ENCODE results near the gene VAC14. TPM values are rescaled to one million over a fixed set of nuclear protein-coding genes. Genes with fewer than 3 reads are reported as not detected.
"Not testable (repeated sequence)": the region's sequence is repeated elsewhere in the genome, so short reads cannot be mapped to it uniquely, and the experiment has no call there.

Gene VAC14
- total RNA-seq = 10 to 100 TPM; 24.6 to 25.0 TPM
- polyA plus RNA-seq = 10 to 100 TPM; 19.8 to 24.8 TPM
- long read RNA-seq, donor 1, transcript VAC14-212 (1 exons, 3,609 nt) = major isoform, 5 of 34 reads
- long read RNA-seq, donor 1, partial matches to known transcripts = 14 of 34 reads
- long read RNA-seq, donor 1, other reads (novel, unspliced or antisense) = 11 of 34 reads
- long read RNA-seq, donor 2, partial matches to known transcripts = 7 of 20 reads
- long read RNA-seq, donor 2, other reads (novel, unspliced or antisense) = 7 of 20 reads

GRCh38 chr16:70800781-70801480, at the start of gene VAC14:
Gene VAC14 (minus strand): TSS chr16:70801158. CDS start chr16:70800900, 258 bp downstream.
- intact Hi-C loops (cut with DNase I) = no loop called here
- Histone ChIP-seq H3K9me3 (ENCODE audit: control insufficient read depth, low read length) (peaks cover 3% of the 10 kb centered on the region), H3K36me3 (ENCODE audit: control insufficient read depth in 1 of 2, insufficient read depth in 2 of 2, low read length in 1 of 2) (no peaks in the 10 kb centered on the region), H3K4me1 (ENCODE audit: control insufficient read depth in 1 of 2, insufficient read depth in 2 of 2, low read length in 2 of 2) (peaks cover 0 to 3% of the 10 kb centered on the region in 2 donors), H3K27ac (ENCODE audit: low read depth in 1 of 2, low read length in 2 of 2) (no peak within 1 kb of the TSS), H3K4me3 (ENCODE audit: low read length in 2 of 2) (peak within 1 kb of the TSS; percentile 78 to 89), H3K27me3 (ENCODE audit: control insufficient read depth in 1 of 2, insufficient read depth in 2 of 2, low read length in 1 of 2) (no peaks in the 10 kb centered on the region)
- DNase-seq (peak; percentile 93 to 96), ATAC-seq (ENCODE audit: low FRiP score) (peak; percentile 92)
- WGBS, 2 donors = 0 to 1% methylated on average over 59 to 64 of the region's 64 CpGs

- H3K9me3 ChIP-seq (ENCODE audit: control insufficient read depth, low read length); DNase-seq; intact Hi-C loops (cut with DNase I); H3K36me3 ChIP-seq (ENCODE audit: control insufficient read depth in 1 of 2, insufficient read depth in 2 of 2, low read length in 1 of 2); H3K27me3 ChIP-seq (ENCODE audit: control insufficient read depth in 1 of 2, insufficient read depth in 2 of 2, low read length in 1 of 2); H3K27ac ChIP-seq (ENCODE audit: low read depth in 1 of 2, low read length in 2 of 2); H3K4me1 ChIP-seq (ENCODE audit: control insufficient read depth in 1 of 2, insufficient read depth in 2 of 2, low read length in 2 of 2); H3K4me3 ChIP-seq (ENCODE audit: low read length in 2 of 2): not testable (repeated sequence)
- 44 to 83% methylated on average over 1 to 2 of the region's 4 CpGs for WGBS, 2 donors
- ATAC-seq (ENCODE audit: low FRiP score) = peak; percentile 48
These were observed 22.6 kb upstream of the VAC14 start for GRCh38 chr16:70823498-70824118.

GRCh38 chr16:70822734-70823133, 21.8 kb upstream of the VAC14 start:
- H3K27me3 ChIP-seq (ENCODE audit: control insufficient read depth in 1 of 2, insufficient read depth in 2 of 2, low read length in 1 of 2); H3K4me1 ChIP-seq (ENCODE audit: control insufficient read depth in 1 of 2, insufficient read depth in 2 of 2, low read length in 2 of 2); H3K9me3 ChIP-seq (ENCODE audit: control insufficient read depth, low read length); intact Hi-C loops (cut with DNase I); H3K4me3 ChIP-seq (ENCODE audit: low read length in 2 of 2); DNase-seq; ATAC-seq (ENCODE audit: low FRiP score); H3K27ac ChIP-seq (ENCODE audit: low read depth in 1 of 2, low read length in 2 of 2); H3K36me3 ChIP-seq (ENCODE audit: control insufficient read depth in 1 of 2, insufficient read depth in 2 of 2, low read length in 1 of 2): not testable (repeated sequence)
- WGBS, 2 donors = 50% methylated on average over 1 of the region's 2 CpGs

GRCh38 chr16:70818088-70818487, 17.1 kb upstream of the VAC14 start:
- H3K4me1 ChIP-seq (ENCODE audit: control insufficient read depth in 1 of 2, insufficient read depth in 2 of 2, low read length in 2 of 2); H3K9me3 ChIP-seq (ENCODE audit: control insufficient read depth, low read length); H3K36me3 ChIP-seq (ENCODE audit: control insufficient read depth in 1 of 2, insufficient read depth in 2 of 2, low read length in 1 of 2); intact Hi-C loops (cut with DNase I); ATAC-seq (ENCODE audit: low FRiP score); H3K4me3 ChIP-seq (ENCODE audit: low read length in 2 of 2); DNase-seq; H3K27me3 ChIP-seq (ENCODE audit: control insufficient read depth in 1 of 2, insufficient read depth in 2 of 2, low read length in 1 of 2); H3K27ac ChIP-seq (ENCODE audit: low read depth in 1 of 2, low read length in 2 of 2): not testable (repeated sequence)
- 81 to 83% methylated on average over 9 to 12 of the region's 13 CpGs for WGBS, 2 donors

- H3K4me3 ChIP-seq (ENCODE audit: low read length in 2 of 2) = no peak overlapping the region
- no peaks in the 10 kb centered on the region for H3K9me3 ChIP-seq (ENCODE audit: control insufficient read depth, low read length)
- WGBS, 2 donors = 64 to 67% methylated on average over 9 of the region's 9 CpGs
- no peaks in the 10 kb centered on the region for H3K4me1 ChIP-seq (ENCODE audit: control insufficient read depth in 1 of 2, insufficient read depth in 2 of 2, low read length in 2 of 2)
- no peak overlapping the region for H3K27ac ChIP-seq (ENCODE audit: low read depth in 1 of 2, low read length in 2 of 2)
- DNase-seq = no peak
- no peaks in the 10 kb centered on the region for H3K27me3 ChIP-seq (ENCODE audit: control insufficient read depth in 1 of 2, insufficient read depth in 2 of 2, low read length in 1 of 2)
- intact Hi-C loops (cut with DNase I) = loop anchor here in 1 of 2 donors (5.0 kb wide), 1 partner anchor 548 kb away; the partner anchor contains the start of gene CALB2
- no peaks in the 10 kb centered on the region for H3K36me3 ChIP-seq (ENCODE audit: control insufficient read depth in 1 of 2, insufficient read depth in 2 of 2, low read length in 1 of 2)
- ATAC-seq (ENCODE audit: low FRiP score) = no peak
These were observed 8.6 kb upstream of the VAC14 start for GRCh38 chr16:70809392-70810060.

GRCh38 chr16:70808371-70808770, 7.4 kb upstream of the VAC14 start:
- Histone ChIP-seq H3K4me3 (ENCODE audit: low read length in 2 of 2) (no peak overlapping the region), H3K4me1 (ENCODE audit: control insufficient read depth in 1 of 2, insufficient read depth in 2 of 2, low read length in 2 of 2) (no peaks in the 10 kb centered on the region), H3K27me3 (ENCODE audit: control insufficient read depth in 1 of 2, insufficient read depth in 2 of 2, low read length in 1 of 2) (no peaks in the 10 kb centered on the region), H3K27ac (ENCODE audit: low read depth in 1 of 2, low read length in 2 of 2) (no peak overlapping the region), H3K36me3 (ENCODE audit: control insufficient read depth in 1 of 2, insufficient read depth in 2 of 2, low read length in 1 of 2) (no peaks in the 10 kb centered on the region), H3K9me3 (ENCODE audit: control insufficient read depth, low read length) (peaks cover 3% of the 10 kb centered on the region)
- intact Hi-C loops (cut with DNase I) = loop anchor here in 1 of 2 donors (5.0 kb wide), 1 partner anchor 549 kb away; the partner anchor contains the start of gene CALB2
- no peak for DNase-seq
- no peak for ATAC-seq (ENCODE audit: low FRiP score)

GRCh38 chr16:70805787-70806186, 4.8 kb upstream of the VAC14 start:
- Histone ChIP-seq H3K27ac (ENCODE audit: low read depth in 1 of 2, low read length in 2 of 2) (no peak overlapping the region), H3K27me3 (ENCODE audit: control insufficient read depth in 1 of 2, insufficient read depth in 2 of 2, low read length in 1 of 2) (no peaks in the 10 kb centered on the region), H3K36me3 (ENCODE audit: control insufficient read depth in 1 of 2, insufficient read depth in 2 of 2, low read length in 1 of 2) (no peaks in the 10 kb centered on the region), H3K9me3 (ENCODE audit: control insufficient read depth, low read length) (peaks cover 3% of the 10 kb centered on the region), H3K4me1 (ENCODE audit: control insufficient read depth in 1 of 2, insufficient read depth in 2 of 2, low read length in 2 of 2) (no peaks in the 10 kb centered on the region), H3K4me3 (ENCODE audit: low read length in 2 of 2) (no peak overlapping the region)
- ATAC-seq (ENCODE audit: low FRiP score) (no peak), DNase-seq (no peak)
- 71 to 74% methylated on average over 3 of the region's 3 CpGs for WGBS, 2 donors
- intact Hi-C loops (cut with DNase I) = loop anchor here in 1 of 2 donors (5.0 kb wide), 1 partner anchor 552 kb away; the partner anchor contains the start of gene CALB2

GRCh38 chr16:70805380-70805779, 4.4 kb upstream of the VAC14 start:
- ATAC-seq (ENCODE audit: low FRiP score) (no peak), DNase-seq (no peak)
- Histone ChIP-seq H3K36me3 (ENCODE audit: control insufficient read depth in 1 of 2, insufficient read depth in 2 of 2, low read length in 1 of 2) (no peaks in the 10 kb centered on the region), H3K4me1 (ENCODE audit: control insufficient read depth in 1 of 2, insufficient read depth in 2 of 2, low read length in 2 of 2) (no peaks in the 10 kb centered on the region), H3K27ac (ENCODE audit: low read depth in 1 of 2, low read length in 2 of 2) (no peak overlapping the region), H3K4me3 (ENCODE audit: low read length in 2 of 2) (no peak overlapping the region), H3K9me3 (ENCODE audit: control insufficient read depth, low read length) (peaks cover 3% of the 10 kb centered on the region), H3K27me3 (ENCODE audit: control insufficient read depth in 1 of 2, insufficient read depth in 2 of 2, low read length in 1 of 2) (no peaks in the 10 kb centered on the region)
- intact Hi-C loops (cut with DNase I) = loop anchor here in 1 of 2 donors (5.0 kb wide), 1 partner anchor 552 kb away; the partner anchor contains the start of gene CALB2
- WGBS, 2 donors = 66 to 67% methylated on average over 6 of the region's 6 CpGs

All from aorta (tissue), 5 donors.